ENCODE data around the gene TTLL11.
"Not testable (repeated sequence)": the region's sequence is repeated elsewhere in the genome, so short reads cannot be mapped to it uniquely, and the experiment has no call there.

Gene TTLL11

GRCh38 chr9:121894380-121894779 is 198.7 kb downstream of the TTLL11 start:
- not testable (repeated sequence) for H3K9ac ChIP-seq (ENCODE audit: low read depth, low read length); H3K9me3 ChIP-seq (ENCODE audit: insufficient read depth, low read depth, low read length); H3K27ac ChIP-seq (ENCODE audit: low read depth, low read length); H3K27me3 ChIP-seq (ENCODE audit: insufficient read depth, low read length); H3K4me3 ChIP-seq (ENCODE audit: low read length); H3K36me3 ChIP-seq (ENCODE audit: insufficient read depth, low read length); H3K4me1 ChIP-seq (ENCODE audit: insufficient read depth, low read length)
- WGBS, result 75% methylated on average over 2 of the region's 2 CpGs

- Histone ChIP-seq H3K27me3 (ENCODE audit: insufficient read depth, low read length) (no peaks in the 10 kb centered on the region), H3K4me3 (ENCODE audit: low read length) (no peak overlapping the region), H3K36me3 (ENCODE audit: insufficient read depth, low read length) (no peaks in the 10 kb centered on the region), H3K9ac (ENCODE audit: low read depth, low read length) (no peak overlapping the region), H3K9me3 (ENCODE audit: insufficient read depth, low read depth, low read length) (no peaks in the 10 kb centered on the region), H3K4me1 (ENCODE audit: insufficient read depth, low read length) (no peaks in the 10 kb centered on the region), H3K27ac (ENCODE audit: low read depth, low read length) (no peak overlapping the region)
- 91% methylated on average over 3 of the region's 3 CpGs for WGBS
Measured at GRCh38 chr9:121893786-121894185, 199.3 kb downstream of the TTLL11 start.

GRCh38 chr9:121892706-121893105 is 200.4 kb downstream of the TTLL11 start:
- no peaks in the 10 kb centered on the region for H3K9me3 ChIP-seq (ENCODE audit: insufficient read depth, low read depth, low read length)
- H3K27me3 ChIP-seq (ENCODE audit: insufficient read depth, low read length), result no peaks in the 10 kb centered on the region
- H3K9ac ChIP-seq (ENCODE audit: low read depth, low read length), result no peak overlapping the region
- H3K27ac ChIP-seq (ENCODE audit: low read depth, low read length), result no peak overlapping the region
- H3K4me3 ChIP-seq (ENCODE audit: low read length), result no peak overlapping the region
- no peaks in the 10 kb centered on the region for H3K36me3 ChIP-seq (ENCODE audit: insufficient read depth, low read length)
- 84% methylated on average over 4 of the region's 5 CpGs for WGBS
- H3K4me1 ChIP-seq (ENCODE audit: insufficient read depth, low read length), result peaks cover 10% of the 10 kb centered on the region; the same call in 1 of the 2 replicates

GRCh38 chr9:121890746-121891145 is 202.4 kb downstream of the TTLL11 start:
- Histone ChIP-seq H3K4me3 (ENCODE audit: low read length) (no peak overlapping the region), H3K36me3 (ENCODE audit: insufficient read depth, low read length) (no peaks in the 10 kb centered on the region), H3K9ac (ENCODE audit: low read depth, low read length) (no peak overlapping the region), H3K4me1 (ENCODE audit: insufficient read depth, low read length) (peaks cover 13% of the 10 kb centered on the region; the same call in 1 of the 2 replicates), H3K9me3 (ENCODE audit: insufficient read depth, low read depth, low read length) (no peaks in the 10 kb centered on the region), H3K27me3 (ENCODE audit: insufficient read depth, low read length) (no peaks in the 10 kb centered on the region), H3K27ac (ENCODE audit: low read depth, low read length) (no peak overlapping the region)
- 84% methylated on average over 2 of the region's 2 CpGs for WGBS

- no peak overlapping the region for H3K9ac ChIP-seq (ENCODE audit: low read depth, low read length)
- peaks cover 13% of the 10 kb centered on the region; the same call in 1 of the 2 replicates for H3K4me1 ChIP-seq (ENCODE audit: insufficient read depth, low read length)
- WGBS, result 96% methylated on average over 2 of the region's 2 CpGs
- H3K27ac ChIP-seq (ENCODE audit: low read depth, low read length), result no peak overlapping the region
- no peaks in the 10 kb centered on the region for H3K36me3 ChIP-seq (ENCODE audit: insufficient read depth, low read length)
- no peak overlapping the region for H3K4me3 ChIP-seq (ENCODE audit: low read length)
- H3K9me3 ChIP-seq (ENCODE audit: insufficient read depth, low read depth, low read length), result no peaks in the 10 kb centered on the region
- no peaks in the 10 kb centered on the region for H3K27me3 ChIP-seq (ENCODE audit: insufficient read depth, low read length)
Measured at GRCh38 chr9:121889990-121890563, 203.0 kb downstream of the TTLL11 start.

- no peak overlapping the region for H3K9ac ChIP-seq (ENCODE audit: low read depth, low read length)
- H3K36me3 ChIP-seq (ENCODE audit: insufficient read depth, low read length), result no peaks in the 10 kb centered on the region
- no peak overlapping the region for H3K27ac ChIP-seq (ENCODE audit: low read depth, low read length)
- no peak overlapping the region for H3K4me3 ChIP-seq (ENCODE audit: low read length)
- no peaks in the 10 kb centered on the region for H3K9me3 ChIP-seq (ENCODE audit: insufficient read depth, low read depth, low read length)
- WGBS, result 70% methylated on average over 4 of the region's 4 CpGs
- H3K27me3 ChIP-seq (ENCODE audit: insufficient read depth, low read length), result no peaks in the 10 kb centered on the region
- H3K4me1 ChIP-seq (ENCODE audit: insufficient read depth, low read length), result peaks cover 25% of the 10 kb centered on the region; the same call in 1 of the 2 replicates
Measured at GRCh38 chr9:121888438-121888775, 204.7 kb downstream of the TTLL11 start.

GRCh38 chr9:121887553-121888437 is 205.3 kb downstream of the TTLL11 start:
- no peak overlapping the region for H3K9ac ChIP-seq (ENCODE audit: low read depth, low read length)
- H3K4me1 ChIP-seq (ENCODE audit: insufficient read depth, low read length), result peaks cover 27% of the 10 kb centered on the region; the same call in 1 of the 2 replicates
- WGBS, result 71% methylated on average over 13 of the region's 13 CpGs
- H3K27ac ChIP-seq (ENCODE audit: low read depth, low read length), result no peak overlapping the region
- H3K4me3 ChIP-seq (ENCODE audit: low read length), result no peak overlapping the region
- no peaks in the 10 kb centered on the region for H3K9me3 ChIP-seq (ENCODE audit: insufficient read depth, low read depth, low read length)
- H3K27me3 ChIP-seq (ENCODE audit: insufficient read depth, low read length), result no peaks in the 10 kb centered on the region
- H3K36me3 ChIP-seq (ENCODE audit: insufficient read depth, low read length), result no peaks in the 10 kb centered on the region

GRCh38 chr9:121886759-121887485 is 206.2 kb downstream of the TTLL11 start:
- H3K9me3 ChIP-seq (ENCODE audit: insufficient read depth, low read depth, low read length), result no peaks in the 10 kb centered on the region
- no peak overlapping the region for H3K27ac ChIP-seq (ENCODE audit: low read depth, low read length)
- H3K9ac ChIP-seq (ENCODE audit: low read depth, low read length), result no peak overlapping the region
- H3K27me3 ChIP-seq (ENCODE audit: insufficient read depth, low read length), result no peaks in the 10 kb centered on the region
- no peaks in the 10 kb centered on the region for H3K36me3 ChIP-seq (ENCODE audit: insufficient read depth, low read length)
- peaks cover 27% of the 10 kb centered on the region; the same call in 1 of the 2 replicates for H3K4me1 ChIP-seq (ENCODE audit: insufficient read depth, low read length)
- 88% methylated on average over 11 of the region's 11 CpGs for WGBS
- no peak overlapping the region for H3K4me3 ChIP-seq (ENCODE audit: low read length)

- Histone ChIP-seq H3K27me3 (ENCODE audit: insufficient read depth, low read length) (no peaks in the 10 kb centered on the region), H3K4me1 (ENCODE audit: insufficient read depth, low read length) (peaks cover 27% of the 10 kb centered on the region; the same call in 1 of the 2 replicates), H3K9me3 (ENCODE audit: insufficient read depth, low read depth, low read length) (no peaks in the 10 kb centered on the region), H3K36me3 (ENCODE audit: insufficient read depth, low read length) (no peaks in the 10 kb centered on the region), H3K27ac (ENCODE audit: low read depth, low read length) (no peak overlapping the region), H3K4me3 (ENCODE audit: low read length) (no peak overlapping the region), H3K9ac (ENCODE audit: low read depth, low read length) (no peak overlapping the region)
- 93% methylated on average over 6 of the region's 6 CpGs for WGBS
Measured at GRCh38 chr9:121885345-121885901, 207.7 kb downstream of the TTLL11 start.

GRCh38 chr9:121884057-121884541 is 209.0 kb downstream of the TTLL11 start:
- H3K9me3 ChIP-seq (ENCODE audit: insufficient read depth, low read depth, low read length), result no peaks in the 10 kb centered on the region
- H3K27ac ChIP-seq (ENCODE audit: low read depth, low read length), result no peak overlapping the region
- H3K4me1 ChIP-seq (ENCODE audit: insufficient read depth, low read length), result peaks cover 27% of the 10 kb centered on the region; the same call in 1 of the 2 replicates
- no peak overlapping the region for H3K9ac ChIP-seq (ENCODE audit: low read depth, low read length)
- peak overlapping the region; percentile 18; the same call in 1 of the 2 replicates for H3K4me3 ChIP-seq (ENCODE audit: low read length)
- H3K36me3 ChIP-seq (ENCODE audit: insufficient read depth, low read length), result no peaks in the 10 kb centered on the region
- 31% methylated on average over 12 of the region's 12 CpGs for WGBS
- no peaks in the 10 kb centered on the region for H3K27me3 ChIP-seq (ENCODE audit: insufficient read depth, low read length)
